HG03045 (cell line): Measurements from ENCODE around the gene TNFRSF4.

Experiments used
- ATAC-seq: cut with Tn5 transposase; IDR thresholded peaks from one replicate; pipeline ENCODE4 v1.9.1; 2021; ENCODE audit warnings: mild to moderate bottlenecking, moderate library complexity; ENCODE audit not compliant: unreplicated experiment

The TNFRSF4 gene

DNA sequence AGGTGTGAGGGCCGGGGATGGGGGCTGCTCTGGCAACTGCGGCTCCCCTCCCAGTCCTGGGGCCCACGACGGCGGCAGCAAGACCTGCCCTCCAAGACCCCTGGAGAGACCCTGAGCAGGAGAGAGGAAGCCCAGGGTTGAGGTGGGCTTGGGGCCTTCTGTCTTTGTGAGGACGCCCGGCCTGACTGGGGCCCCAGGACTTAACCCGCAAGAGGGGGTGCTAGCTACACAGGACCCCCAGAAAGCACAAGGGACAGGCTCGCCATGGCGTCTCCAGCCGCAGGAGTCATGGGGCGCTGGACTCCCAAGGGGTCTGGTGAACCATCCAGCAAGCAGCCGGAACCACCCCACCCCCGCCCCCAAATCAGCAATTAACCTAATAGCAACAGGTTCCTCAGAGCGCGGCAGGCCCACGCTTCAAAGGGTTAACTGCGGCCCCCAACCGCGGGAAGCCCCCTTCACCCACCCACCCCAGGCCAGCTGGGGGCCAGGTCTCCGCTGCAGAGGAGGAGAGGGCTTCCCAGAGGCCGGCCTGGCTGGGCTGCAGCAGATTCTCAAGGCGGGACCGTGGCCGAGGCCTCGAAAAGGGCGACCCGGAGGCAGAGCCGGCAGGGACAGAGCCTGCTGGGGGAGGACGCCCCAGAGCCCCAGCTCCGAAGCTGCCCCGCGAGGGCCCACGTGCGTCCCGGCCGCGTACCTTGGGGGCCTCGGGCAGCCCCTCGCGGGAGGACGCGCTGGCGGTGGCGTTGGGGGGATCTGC is 32.0 kb upstream of the TNFRSF4 start:
- ATAC-seq = no peak

DNA sequence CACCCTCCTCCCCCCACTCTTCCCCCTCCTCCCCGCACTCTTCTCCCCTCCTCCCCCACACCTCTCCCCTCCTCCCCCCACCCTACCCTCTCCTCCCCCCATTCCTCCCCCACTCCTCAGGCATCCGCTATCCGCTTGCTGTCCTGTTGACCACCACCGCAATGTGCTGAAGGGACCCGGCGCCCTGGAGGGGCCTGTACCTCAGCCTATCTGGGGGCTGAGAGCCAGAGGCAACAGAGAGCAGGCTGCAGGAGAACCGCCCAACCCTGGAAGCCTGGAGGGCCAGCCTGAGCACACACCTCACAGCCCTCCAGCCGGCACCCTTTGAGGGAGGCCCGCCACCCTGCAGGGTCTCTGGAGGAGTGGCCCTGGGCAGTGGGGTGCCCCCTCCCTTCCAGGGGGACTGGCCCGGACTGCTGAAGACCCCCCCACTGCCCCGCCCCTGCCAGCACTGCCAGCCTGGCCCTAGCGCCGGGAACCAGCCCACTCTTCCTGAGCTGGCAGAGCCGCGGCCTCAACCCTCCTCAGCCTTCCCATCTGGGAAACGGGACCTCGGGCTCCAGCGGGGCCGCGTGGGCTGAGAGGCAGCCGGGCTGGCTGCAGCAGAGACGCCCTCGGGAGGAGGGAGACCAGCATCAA is 31.3 kb upstream of the TNFRSF4 start:
- no peak for ATAC-seq

DNA sequence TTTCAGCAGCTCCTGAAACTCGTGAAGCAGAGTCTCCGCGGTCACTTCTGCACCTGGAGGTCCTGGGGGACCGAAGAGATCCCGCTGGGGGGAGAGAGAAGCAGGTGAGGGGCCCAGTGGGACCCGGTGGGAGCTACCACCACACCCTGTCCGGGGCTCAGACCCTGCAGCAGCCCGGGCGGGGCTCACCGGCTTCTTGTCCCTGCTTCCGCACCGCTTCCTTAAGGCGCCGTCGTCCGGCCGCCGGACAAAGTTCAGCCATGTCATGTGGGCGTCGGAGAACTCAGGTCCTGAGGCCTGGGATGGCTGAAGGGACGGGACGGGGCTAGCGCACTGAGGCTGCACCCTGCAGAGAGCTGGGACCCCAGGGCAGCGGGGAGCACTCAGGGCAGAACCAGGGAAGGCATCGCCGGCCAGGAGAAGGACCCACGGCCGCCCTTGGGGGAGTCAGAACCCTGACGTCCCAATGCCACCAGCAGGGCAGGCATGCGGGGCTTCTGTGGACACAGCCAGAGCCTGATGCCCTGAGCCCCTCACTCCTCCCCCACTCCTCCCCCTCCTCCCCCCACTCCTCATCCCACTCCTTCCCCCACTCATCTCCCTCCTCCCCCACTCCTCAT is 30.3 kb upstream of the TNFRSF4 start:
- no peak for ATAC-seq

DNA sequence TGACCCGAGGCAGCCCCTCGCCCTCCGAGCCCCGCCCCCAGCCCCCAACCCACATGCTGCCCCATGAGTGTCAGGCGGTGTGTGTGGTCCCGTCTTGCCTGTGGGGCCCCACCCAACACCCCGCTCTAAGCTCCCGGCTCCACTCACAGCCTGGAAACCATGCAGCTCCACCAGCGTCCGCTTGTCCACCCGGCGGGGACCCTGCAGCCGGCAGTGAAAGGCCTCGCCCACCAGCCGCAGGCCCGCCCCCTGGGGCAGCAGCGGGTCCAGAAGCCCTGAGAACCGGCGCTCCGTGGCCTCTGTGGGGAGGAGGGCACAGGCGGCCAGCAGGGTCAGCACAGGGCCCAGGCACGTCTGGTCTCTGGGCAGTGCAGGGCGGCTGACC is 29.8 kb upstream of the TNFRSF4 start:
- ATAC-seq = no peak

DNA sequence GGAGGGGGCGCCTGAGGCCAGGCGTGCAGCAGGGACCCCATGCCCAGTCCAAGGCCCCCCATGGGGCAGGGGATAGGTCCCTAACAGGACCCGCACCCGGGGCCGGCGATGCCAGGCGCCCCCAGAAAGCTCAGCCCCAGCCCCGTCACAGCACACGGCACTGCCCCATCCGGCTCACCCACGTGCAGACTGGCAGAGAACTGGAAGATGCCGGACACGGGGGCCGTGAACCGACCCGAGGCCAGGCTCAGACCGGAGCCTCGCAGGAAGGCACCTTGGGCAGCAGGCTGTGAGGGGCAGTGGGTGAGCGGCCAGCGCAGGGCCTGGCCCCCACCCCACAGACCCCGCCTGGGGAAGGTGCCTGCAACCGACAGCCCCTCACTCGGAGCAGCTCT is 29.3 kb upstream of the TNFRSF4 start:
- no peak for ATAC-seq

DNA sequence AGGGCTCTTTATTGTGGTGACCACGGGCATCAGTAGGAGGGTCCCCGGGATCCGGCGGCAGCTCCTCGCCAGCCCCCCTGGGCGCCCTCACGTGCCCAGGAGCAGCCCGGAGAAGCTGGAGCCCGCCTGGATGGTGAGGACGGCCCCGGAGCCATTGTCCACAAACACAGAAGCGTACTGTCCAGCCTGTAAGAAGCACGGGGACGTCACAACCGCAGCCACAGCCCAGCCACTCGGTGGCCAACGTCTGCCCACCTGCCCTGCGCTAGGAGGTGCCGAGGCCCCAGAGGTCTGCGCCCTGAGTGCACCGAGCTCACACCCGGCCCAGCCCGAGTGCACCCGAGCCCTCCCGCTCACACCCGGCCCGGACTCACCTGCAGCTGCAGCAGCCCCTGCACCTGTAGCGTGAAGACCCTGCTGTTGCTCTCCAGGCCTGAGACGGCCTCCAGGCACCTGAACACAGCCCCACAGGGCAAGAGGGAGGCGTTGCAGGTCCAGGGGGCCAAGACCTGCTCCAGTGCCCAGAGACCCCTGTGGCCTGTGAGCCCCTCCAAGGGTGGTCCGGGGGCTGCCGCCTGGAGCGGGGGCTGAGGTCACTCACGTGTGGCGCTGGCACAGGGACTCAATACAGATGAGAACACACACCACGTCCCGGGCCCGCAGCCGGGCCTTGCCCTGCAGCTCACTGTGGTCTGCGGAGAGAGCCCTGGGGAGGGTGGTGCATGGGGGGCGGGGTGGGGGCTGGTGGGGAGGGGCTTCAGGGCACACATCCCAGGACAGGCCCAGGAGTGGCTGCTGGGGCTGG is 28.7 kb upstream of the TNFRSF4 start:
- ATAC-seq = no peak

DNA sequence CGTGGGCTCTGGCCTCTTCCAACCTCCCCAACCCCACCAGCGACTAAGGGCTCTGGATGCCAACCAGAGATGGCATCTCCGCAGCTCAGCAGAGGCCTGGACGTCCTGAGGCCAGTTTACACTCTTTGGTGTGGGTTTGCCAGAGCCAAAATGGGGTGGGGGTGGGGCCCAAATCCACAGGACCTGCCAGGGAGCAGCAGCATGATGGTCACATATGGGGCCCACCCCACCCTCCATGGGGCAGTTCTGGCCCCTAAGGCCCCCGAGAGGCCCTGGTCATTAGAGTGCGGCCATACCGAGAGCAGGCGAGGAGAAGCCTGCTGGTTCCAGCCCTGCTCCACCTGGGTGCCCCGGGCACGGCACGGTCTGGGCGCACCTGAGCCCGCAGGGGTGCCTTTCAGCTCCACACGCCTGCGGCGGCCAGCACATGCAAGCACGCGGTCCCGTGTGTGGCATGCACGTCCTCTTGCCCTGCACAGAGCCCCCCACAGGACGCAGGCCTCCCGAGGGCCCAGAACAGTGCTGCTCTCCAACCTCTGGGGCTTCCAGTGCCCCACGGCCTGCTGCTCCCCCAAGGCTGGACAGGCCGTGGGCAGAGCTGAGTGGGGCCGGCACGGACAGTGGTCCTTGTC is 27.8 kb upstream of the TNFRSF4 start:
- ATAC-seq = no peak

DNA sequence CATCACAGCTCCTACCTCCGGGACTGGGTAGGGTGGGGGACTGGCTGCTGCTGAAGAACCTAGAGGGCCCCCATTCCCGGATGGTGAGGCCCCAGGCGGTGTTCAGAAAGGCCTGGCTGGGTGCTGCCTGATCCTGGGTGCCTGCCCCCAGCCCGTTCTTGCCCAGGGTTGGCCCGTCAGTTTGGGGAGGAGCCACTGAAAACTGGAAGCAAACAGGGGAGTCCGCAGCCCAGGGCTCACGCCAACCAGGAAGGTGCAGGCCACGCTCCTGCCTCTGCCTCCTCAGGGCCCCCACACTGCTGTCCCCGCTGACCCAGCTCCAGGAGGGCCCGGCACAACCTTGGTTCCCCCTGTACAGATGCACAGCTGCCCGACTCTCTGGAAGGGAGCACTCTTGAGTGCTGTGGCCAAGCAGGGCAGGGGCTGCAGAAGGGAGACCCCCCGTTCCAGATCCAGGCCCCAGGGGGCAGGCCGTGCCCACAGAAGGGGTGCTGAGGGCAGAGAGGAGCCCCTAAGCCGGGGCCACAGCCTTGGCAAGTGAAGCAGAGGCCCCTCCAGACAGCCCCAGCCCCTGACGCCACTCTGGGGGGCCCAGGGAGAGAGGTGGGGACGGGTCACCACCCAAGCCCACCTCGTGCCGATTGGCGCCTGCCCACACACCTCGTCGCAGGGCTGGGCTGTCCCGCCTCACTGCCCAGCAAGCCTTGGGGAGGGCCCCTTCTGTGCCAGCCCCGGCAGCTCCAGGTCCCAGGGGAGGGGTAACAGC is 27.1 kb upstream of the TNFRSF4 start:
- ATAC-seq = no peak

DNA sequence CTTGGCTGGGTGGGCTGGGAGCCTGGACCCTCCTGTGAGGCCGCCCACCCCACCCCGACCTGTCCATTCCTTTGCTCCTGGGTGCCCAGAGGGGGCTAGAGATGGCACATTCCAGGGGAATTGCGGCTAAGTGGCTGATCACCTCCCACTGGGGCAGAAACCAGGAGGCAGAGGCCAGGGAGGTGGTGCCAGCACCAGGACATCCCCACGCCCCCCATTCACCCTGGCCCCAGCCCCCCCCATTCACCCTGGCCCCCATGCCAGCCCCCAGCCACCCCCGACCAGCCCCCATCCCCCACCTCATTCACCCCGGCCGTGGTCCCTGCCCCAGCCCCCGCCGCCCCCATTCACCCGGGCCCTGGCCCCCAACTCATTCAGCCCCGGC is 26.4 kb upstream of the TNFRSF4 start:
- ATAC-seq = no peak

DNA sequence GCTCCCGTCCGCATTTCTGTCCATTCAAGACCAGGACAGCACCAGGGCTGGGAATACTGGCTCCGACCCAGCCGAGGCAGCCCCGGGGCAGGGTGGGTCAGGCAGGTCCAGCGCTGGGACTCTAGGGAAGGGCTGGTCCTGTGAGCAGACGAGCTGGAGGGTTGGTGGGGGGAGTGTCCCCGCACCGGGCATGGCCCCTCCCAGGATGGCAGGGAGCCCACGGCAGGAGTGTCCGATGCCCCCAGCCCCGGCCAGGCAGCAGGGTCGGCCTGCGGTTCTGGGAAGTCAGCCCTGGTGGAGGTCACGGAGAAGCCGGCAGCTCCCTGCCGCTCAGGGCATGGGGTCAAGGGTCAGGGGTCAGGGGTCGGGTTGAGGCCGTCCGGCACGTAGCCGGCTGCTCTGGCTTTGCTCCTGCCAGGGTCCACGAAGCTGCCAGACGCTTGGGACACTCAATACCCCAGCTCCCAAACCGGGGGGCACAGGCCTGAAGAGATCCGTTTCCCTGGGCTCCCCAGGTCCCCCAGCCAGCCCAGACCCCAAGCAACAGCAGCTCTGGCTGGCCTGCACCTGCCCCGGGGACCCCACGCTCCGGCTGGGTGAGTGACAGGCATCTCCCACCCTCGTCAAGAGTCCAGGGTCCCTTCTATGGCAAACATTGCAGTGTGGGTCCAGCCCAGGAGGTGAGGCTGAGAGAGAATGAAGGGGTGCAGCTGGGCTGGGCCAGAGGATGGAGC is 25.8 kb upstream of the TNFRSF4 start:
- ATAC-seq = no peak

DNA sequence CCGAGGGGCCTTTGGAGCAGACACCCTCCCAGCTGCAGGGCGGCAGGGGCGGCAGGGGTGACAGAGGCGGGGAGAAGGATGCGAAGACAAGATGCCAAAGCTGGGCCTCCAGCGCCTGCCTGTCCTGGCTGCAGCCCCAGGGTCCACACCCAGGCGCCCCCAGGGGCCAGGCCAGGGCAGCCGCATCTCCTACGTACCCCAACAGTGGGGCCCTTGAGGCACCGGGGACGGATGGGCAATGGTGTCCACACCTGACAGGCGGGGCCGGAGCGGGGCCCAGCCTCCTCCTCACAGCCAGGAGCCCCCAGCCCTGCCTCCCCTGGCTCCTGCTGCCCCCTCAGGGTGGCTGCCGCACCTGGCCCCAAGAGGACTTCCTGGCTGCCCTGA is 25.3 kb upstream of the TNFRSF4 start:
- no peak for ATAC-seq

DNA sequence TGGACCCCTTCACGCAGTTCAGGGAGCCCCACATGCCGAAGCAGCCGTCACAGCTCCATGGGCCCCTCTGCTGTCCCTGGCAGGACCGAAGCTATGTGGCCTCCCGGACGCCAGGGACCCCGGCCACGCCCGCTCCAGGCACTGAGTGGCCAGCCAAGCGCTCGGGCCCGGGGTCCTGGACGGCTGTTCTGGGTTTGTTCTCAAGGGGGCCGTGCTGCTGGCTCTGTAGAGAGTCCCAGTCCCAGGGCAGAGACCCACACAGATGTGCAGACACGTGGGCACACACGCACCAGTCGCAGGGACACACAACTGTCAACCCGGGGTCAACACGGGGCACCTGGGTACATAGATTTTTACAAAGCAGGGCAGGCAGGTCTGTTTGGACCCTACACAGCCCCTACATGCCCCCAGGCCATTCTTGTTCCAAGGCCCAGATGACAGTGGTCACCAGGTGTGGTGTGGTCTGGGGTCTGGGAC is 24.8 kb upstream of the TNFRSF4 start:
- no peak for ATAC-seq

DNA sequence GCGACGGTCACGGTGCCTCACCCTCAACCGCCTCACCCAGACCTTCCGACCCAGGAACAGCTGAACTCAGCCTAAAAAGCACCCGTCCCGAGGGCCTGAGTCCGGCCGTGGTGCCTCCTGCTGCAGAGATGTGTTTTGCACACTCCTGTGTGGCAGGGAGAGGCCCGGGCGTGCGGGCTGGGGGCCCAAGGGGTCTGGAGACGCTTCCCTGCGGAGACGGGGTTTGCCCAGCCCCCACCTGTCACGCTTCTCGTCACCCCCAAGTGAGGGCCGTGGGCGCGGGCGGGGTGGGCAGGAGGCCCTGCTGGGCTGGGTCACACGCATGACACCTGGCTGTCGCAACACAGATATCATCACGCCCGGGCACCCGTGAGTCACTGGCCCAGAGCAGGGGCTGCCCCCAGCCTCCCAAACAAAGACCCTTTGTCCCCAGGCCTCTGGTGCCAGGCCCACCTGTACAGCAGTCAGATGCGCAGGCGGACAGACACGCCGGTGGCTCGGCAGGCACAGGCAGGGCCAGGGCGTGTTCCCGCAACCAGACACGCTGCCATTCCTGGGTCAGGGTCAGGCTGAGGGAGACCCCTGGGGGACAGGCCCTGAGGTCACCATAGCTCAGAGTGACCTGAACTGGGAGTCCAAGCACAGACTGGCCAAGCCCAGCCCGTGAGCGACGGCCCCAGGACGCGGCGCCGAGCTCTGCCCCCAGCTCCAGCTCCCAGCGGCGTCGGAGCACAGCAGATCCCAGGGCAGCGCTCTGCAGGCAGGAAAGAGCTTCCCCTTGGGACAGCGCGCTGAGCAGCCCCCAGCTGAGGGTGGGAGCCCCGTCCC is 24.1 kb upstream of the TNFRSF4 start:
- ATAC-seq = no peak

DNA sequence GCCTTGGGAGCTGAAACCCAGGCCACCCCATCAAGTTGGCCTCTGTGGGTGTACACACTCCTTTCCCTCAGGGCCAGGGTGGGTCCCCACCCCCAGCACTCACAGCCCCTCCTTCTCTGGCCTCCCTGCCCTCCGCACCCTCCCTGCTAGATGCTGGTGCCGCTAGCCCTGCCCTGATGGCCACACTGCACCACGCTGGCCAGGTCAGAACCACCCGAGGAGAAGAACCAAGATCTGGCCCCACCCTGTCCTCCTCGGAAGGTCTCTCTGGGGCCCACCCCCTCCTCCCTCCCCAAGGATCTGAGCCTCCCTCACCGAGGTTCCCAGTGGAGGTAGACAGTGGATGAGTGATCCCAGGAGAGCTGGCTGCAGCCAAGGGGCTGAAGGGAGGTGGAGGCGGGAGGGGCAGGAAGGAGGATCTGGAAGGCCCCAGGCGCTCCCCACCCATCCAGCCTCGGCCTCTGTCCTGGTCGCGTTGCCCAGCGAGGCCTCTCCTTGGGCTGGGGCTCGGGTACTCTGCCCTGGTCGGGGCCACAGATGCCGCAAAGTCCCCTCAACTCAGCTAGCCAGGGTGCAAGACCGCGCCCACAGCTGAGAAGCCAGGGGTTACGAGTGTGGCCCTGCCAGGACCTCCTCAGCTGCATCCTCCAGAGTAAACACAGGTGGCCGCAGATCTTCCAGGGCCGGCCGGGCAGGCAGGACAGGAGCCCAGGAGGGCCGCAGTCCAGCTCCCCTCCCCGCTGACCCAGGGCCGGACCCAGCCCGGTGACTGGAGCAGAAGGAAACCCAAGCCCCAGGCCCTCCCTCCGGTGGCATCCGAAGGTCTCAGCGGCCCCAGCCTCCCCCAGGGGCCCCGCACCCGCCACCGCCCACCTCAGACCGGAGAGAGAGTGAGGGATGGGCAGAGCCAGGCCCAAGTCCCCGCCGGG is 23.3 kb upstream of the TNFRSF4 start:
- ATAC-seq = no peak

DNA sequence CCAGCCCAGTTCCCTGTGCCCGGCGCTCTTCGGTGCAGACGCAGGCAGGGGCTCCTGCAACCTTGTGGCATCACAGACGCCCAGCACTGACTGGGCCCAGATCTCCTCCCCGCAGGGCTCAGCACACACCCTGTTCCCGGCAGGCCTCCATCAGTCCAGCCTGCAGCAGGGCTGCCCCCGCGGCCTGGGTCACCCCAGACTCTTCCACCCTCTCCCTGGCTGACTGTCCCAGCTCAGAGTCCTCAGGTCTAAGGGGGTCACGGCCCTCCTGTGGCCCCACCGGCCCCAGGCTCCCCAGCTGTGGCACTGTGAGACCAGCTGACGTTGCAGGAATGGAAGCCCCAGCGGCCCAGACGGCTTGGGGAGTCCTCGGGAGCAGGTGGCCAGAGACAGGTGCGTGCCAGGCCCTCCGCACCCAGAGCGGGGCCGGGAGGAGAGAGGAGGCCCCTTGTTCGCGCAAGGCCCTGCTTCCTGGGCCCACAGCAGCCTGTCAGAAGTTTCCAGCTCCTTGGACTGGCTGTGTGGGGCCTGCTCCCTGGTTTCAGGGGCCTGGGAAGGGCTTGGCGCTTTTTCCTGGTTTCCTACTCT is 22.3 kb upstream of the TNFRSF4 start:
- ATAC-seq = no peak

DNA sequence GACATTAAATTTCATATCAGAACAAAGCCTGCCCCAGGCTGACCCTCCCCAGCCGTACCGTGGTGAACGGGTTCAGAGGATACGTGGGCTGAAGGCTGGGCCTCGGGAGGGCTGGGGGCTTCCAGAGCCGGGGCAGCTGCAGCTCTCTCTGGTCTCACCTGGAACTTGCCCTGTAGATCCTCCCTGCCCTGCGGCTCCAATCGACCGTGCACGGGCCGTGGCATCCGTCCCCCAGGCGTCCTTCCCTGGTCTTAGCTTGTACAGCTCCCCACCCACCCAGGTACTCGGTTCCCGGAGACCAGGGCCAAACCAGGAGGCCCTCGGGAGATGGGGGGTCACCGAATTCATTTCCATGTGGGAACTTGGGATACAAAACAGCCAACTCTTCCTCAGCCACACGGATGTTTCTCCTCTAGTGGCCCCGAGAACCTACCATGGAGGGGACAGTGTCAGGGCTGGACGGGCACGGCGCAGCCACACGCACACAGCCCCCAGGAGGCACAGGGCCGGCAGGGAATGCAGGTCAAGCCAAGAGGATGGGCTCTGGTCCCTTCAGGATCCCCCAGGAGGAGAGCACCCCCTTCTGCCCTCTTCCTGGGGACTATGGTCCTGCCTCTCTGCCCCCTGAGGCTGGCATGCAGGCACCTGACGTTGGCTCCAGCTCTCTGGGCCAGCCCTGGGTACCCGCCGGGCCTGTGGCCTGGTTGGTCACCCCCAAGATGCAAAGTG is 21.2 kb upstream of the TNFRSF4 start:
- no peak for ATAC-seq
